Measurements from ENCODE around the gene ULBP3. TPM values are rescaled to one million over a fixed set of nuclear protein-coding genes. Genes with fewer than 3 reads are reported as not detected.

ULBP3 gene
- total and polyA plus RNA-seq, 2 experiments from 2014 or later = 5.8 to 11.1 TPM

GRCh38 chr6:150086026-150086425 lies 17.1 kb upstream of the ULBP3 start:
- Histone ChIP-seq H3K4me1 (ENCODE audit: low read depth) (no peaks in the 10 kb centered on the region), H3K9me3 (ENCODE audit: low read depth) (no peaks in the 10 kb centered on the region), H3K4me3 (no peak overlapping the region), H3K36me3 (no peaks in the 10 kb centered on the region), H3K27ac (no peak overlapping the region), H3K27me3 (no peaks in the 10 kb centered on the region)
- no peak for DNase-seq (ENCODE audit: low read depth in 1 of 2, low spot score in 1 of 2)
- no peak for TF ChIP-seq CTCF (IDR thresholded peaks at IDR 0.05; ENCODE audit: low read depth, low read length)

GRCh38 chr6:150084426-150084825 lies 15.5 kb upstream of the ULBP3 start:
- H3K27me3 ChIP-seq = no peaks in the 10 kb centered on the region
- H3K4me3 ChIP-seq = no peak overlapping the region
- no peak for DNase-seq (ENCODE audit: low read depth in 1 of 2, low spot score in 1 of 2)
- TF ChIP-seq CTCF (IDR thresholded peaks at IDR 0.05; ENCODE audit: low read depth, low read length) = no peak
- H3K36me3 ChIP-seq = no peaks in the 10 kb centered on the region
- no peaks in the 10 kb centered on the region for H3K4me1 ChIP-seq (ENCODE audit: low read depth)
- no peak overlapping the region for H3K27ac ChIP-seq
- no peaks in the 10 kb centered on the region for H3K9me3 ChIP-seq (ENCODE audit: low read depth)

- no peaks in the 10 kb centered on the region for H3K9me3 ChIP-seq (ENCODE audit: low read depth)
- H3K4me1 ChIP-seq (ENCODE audit: low read depth) = no peaks in the 10 kb centered on the region
- no peaks in the 10 kb centered on the region for H3K36me3 ChIP-seq
- H3K27ac ChIP-seq = no peak overlapping the region
- H3K4me3 ChIP-seq = no peak overlapping the region
- H3K27me3 ChIP-seq = no peaks in the 10 kb centered on the region
- no peak for TF ChIP-seq CTCF (IDR thresholded peaks at IDR 0.05; ENCODE audit: low read depth, low read length)
- no peak for DNase-seq (ENCODE audit: low read depth in 1 of 2, low spot score in 1 of 2)
Observed at GRCh38 chr6:150083839-150084238, 14.9 kb upstream of the ULBP3 start.

GRCh38 chr6:150081702-150082101 lies 12.8 kb upstream of the ULBP3 start:
- Histone ChIP-seq H3K36me3 (no peaks in the 10 kb centered on the region), H3K4me3 (no peak overlapping the region), H3K27ac (no peak overlapping the region), H3K27me3 (no peaks in the 10 kb centered on the region), H3K9me3 (ENCODE audit: low read depth) (no peaks in the 10 kb centered on the region), H3K4me1 (ENCODE audit: low read depth) (no peaks in the 10 kb centered on the region)
- no peak for DNase-seq (ENCODE audit: low read depth in 1 of 2, low spot score in 1 of 2)
- no peak for TF ChIP-seq CTCF (IDR thresholded peaks at IDR 0.05; ENCODE audit: low read depth, low read length)

- no peak overlapping the region for H3K27ac ChIP-seq
- H3K36me3 ChIP-seq = no peaks in the 10 kb centered on the region
- H3K4me1 ChIP-seq (ENCODE audit: low read depth) = no peaks in the 10 kb centered on the region
- no peak overlapping the region for H3K4me3 ChIP-seq
- no peaks in the 10 kb centered on the region for H3K9me3 ChIP-seq (ENCODE audit: low read depth)
- DNase-seq (ENCODE audit: low read depth in 1 of 2, low spot score in 1 of 2) = no peak
- no peak for TF ChIP-seq CTCF (IDR thresholded peaks at IDR 0.05; ENCODE audit: low read depth, low read length)
- H3K27me3 ChIP-seq = no peaks in the 10 kb centered on the region
Observed at GRCh38 chr6:150079604-150080003, 10.7 kb upstream of the ULBP3 start.

GRCh38 chr6:150078788-150079187 lies 9.9 kb upstream of the ULBP3 start:
- H3K9me3 ChIP-seq (ENCODE audit: low read depth) = no peaks in the 10 kb centered on the region
- H3K4me1 ChIP-seq (ENCODE audit: low read depth) = no peaks in the 10 kb centered on the region
- H3K27ac ChIP-seq = no peak overlapping the region
- no peak overlapping the region for H3K4me3 ChIP-seq
- TF ChIP-seq CTCF (IDR thresholded peaks at IDR 0.05; ENCODE audit: low read depth, low read length) = no peak
- no peaks in the 10 kb centered on the region for H3K27me3 ChIP-seq
- DNase-seq (ENCODE audit: low read depth in 1 of 2, low spot score in 1 of 2) = peak in 1 of 2 donors; percentile 47
- no peaks in the 10 kb centered on the region for H3K36me3 ChIP-seq

All from cardiac muscle cell (in vitro differentiated cells and primary cell).